Measurements from ENCODE around the gene MYO1D. TPM values are rescaled to one million over a fixed set of nuclear protein-coding genes. Genes with fewer than 3 reads are reported as not detected.

The MYO1D gene
- total RNA-seq, 1 donor from 2014 or later, result 36.9 TPM

DNA sequence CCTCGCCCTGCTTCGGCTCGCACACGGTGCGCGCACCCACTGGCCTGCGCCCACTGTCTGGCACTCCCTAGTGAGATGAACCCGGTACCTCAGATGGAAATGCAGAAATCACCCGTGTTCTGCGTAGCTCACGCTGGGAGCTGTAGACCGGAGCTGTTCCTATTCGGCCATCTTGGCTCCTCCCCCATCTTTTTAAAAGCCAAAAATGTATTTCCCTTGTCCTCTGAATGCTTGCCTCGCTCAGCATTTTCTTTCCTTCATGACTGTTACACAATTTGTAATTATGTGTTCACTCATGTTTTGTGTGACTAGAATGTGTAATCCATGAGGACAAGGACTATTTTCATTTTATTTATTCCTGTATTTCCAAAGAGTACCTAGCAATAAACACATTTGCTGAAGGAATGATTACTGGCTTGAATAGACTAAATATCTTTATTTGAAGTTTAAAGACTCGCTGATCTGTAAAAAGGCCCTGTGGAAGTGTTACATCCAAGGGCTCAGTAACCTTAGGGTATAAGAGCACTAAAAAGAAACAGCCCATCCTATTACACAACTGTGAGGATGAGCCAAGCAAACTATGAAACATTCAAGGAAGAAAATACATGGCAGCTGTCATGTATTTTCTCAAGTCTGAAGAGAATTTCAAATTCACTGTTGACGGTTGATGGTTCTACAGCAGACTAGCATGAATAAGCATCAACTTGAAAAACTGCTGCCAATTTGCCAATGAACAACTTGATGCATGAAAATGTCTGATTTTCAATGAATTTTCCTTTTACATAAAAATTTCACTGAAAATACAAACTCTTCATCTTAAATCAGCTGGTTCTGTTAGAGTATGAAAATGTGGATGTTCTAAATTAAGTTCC is 192.6 kb downstream of the MYO1D start:
- H3K27me3 Mint-ChIP-seq, result no peaks in the 10 kb centered on the region
- no peak overlapping the region for H3K27ac Mint-ChIP-seq
- DNase-seq (ENCODE audit: low spot score, unreplicated experiment), result no peak
- peaks cover 8% of the 10 kb centered on the region for H3K9me3 Mint-ChIP-seq (ENCODE audit: low read depth)
- H3K4me1 Mint-ChIP-seq (ENCODE audit: low read depth), result no peaks in the 10 kb centered on the region
- TF ChIP-seq CTCF (IDR thresholded peaks at IDR 0.05; ENCODE audit: unreplicated experiment), result no peak
- peak overlapping the region; percentile 55 for H3K4me3 Mint-ChIP-seq (ENCODE audit: low read depth)
- H3K36me3 Mint-ChIP-seq (ENCODE audit: insufficient read depth), result peaks cover 8% of the 10 kb centered on the region

GRCh38 chr17:32673964-32674363 is 203.0 kb downstream of the MYO1D start:
- Mint-ChIP-seq H3K4me1 (ENCODE audit: low read depth) (no peaks in the 10 kb centered on the region), H3K27me3 (no peaks in the 10 kb centered on the region), H3K4me3 (ENCODE audit: low read depth) (no peak overlapping the region), H3K27ac (no peak overlapping the region), H3K9me3 (ENCODE audit: low read depth) (peaks cover 4% of the 10 kb centered on the region), H3K36me3 (ENCODE audit: insufficient read depth) (no peaks in the 10 kb centered on the region)
- no peak for DNase-seq (ENCODE audit: low spot score, unreplicated experiment)
- no peak for TF ChIP-seq CTCF (IDR thresholded peaks at IDR 0.05; ENCODE audit: unreplicated experiment)

GRCh38 chr17:32672711-32673110 is 204.2 kb downstream of the MYO1D start:
- Mint-ChIP-seq H3K27me3 (no peaks in the 10 kb centered on the region), H3K9me3 (ENCODE audit: low read depth) (peaks cover 4% of the 10 kb centered on the region), H3K27ac (no peak overlapping the region), H3K4me1 (ENCODE audit: low read depth) (no peaks in the 10 kb centered on the region), H3K36me3 (ENCODE audit: insufficient read depth) (no peaks in the 10 kb centered on the region), H3K4me3 (ENCODE audit: low read depth) (no peak overlapping the region)
- TF ChIP-seq CTCF (IDR thresholded peaks at IDR 0.05; ENCODE audit: unreplicated experiment), result no peak
- DNase-seq (ENCODE audit: low spot score, unreplicated experiment), result no peak

GRCh38 chr17:32671896-32672295 is 205.0 kb downstream of the MYO1D start:
- no peaks in the 10 kb centered on the region for H3K4me1 Mint-ChIP-seq (ENCODE audit: low read depth)
- no peak overlapping the region for H3K4me3 Mint-ChIP-seq (ENCODE audit: low read depth)
- H3K27me3 Mint-ChIP-seq, result no peaks in the 10 kb centered on the region
- TF ChIP-seq CTCF (IDR thresholded peaks at IDR 0.05; ENCODE audit: unreplicated experiment), result no peak
- no peak for DNase-seq (ENCODE audit: low spot score, unreplicated experiment)
- peaks cover 4% of the 10 kb centered on the region for H3K9me3 Mint-ChIP-seq (ENCODE audit: low read depth)
- no peaks in the 10 kb centered on the region for H3K36me3 Mint-ChIP-seq (ENCODE audit: insufficient read depth)
- H3K27ac Mint-ChIP-seq, result no peak overlapping the region

DNA sequence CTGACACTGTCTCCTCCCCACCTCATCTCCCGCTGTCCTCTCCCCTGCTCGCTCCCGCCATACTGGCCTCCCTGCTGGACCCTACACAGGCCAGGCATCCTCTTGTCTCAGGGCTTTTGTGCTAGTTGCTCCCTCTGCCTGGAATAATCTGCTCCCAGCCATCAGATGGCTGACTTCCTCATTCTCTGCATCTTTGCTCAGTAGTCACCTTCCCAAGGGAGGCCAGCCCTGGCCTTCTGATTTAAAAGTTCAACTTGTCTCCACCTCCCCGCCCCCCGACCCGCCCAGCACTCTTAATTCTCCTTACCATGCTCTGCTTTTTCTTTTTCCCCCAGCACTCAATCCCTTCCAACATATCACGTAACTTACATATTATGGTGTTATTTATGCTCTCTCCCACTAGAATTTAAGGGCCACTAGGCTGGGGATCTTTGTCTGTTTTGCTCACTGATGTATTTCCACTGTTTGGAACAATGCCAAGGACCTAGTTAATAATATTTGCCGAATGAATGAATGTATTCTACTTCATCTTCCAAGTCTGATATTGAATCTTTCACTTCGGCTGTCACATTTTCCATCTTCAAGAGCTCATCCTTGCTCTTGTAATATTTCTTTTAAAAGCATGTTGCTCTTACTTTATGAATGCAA is 211.9 kb downstream of the MYO1D start:
- Mint-ChIP-seq H3K4me1 (ENCODE audit: low read depth) (no peaks in the 10 kb centered on the region), H3K4me3 (ENCODE audit: low read depth) (no peak overlapping the region), H3K9me3 (ENCODE audit: low read depth) (peaks cover 4% of the 10 kb centered on the region), H3K36me3 (ENCODE audit: insufficient read depth) (peaks cover 4% of the 10 kb centered on the region), H3K27ac (no peak overlapping the region), H3K27me3 (no peaks in the 10 kb centered on the region)
- TF ChIP-seq CTCF (IDR thresholded peaks at IDR 0.05; ENCODE audit: unreplicated experiment), result no peak
- no peak for DNase-seq (ENCODE audit: low spot score, unreplicated experiment)

Data from progenitor cell of endocrine pancreas (in vitro differentiated cells).